GM12878 (cell line): ENCODE measurements around the gene FXYD4. TPM values are rescaled to one million over a fixed set of nuclear protein-coding genes. Genes with fewer than 3 reads are reported as not detected.

Experiments
- ATAC-seq: fragments of 200-7000 bp; cut with Tn5 transposase; 3 replicates; pipeline ENCODE4 v1.9.1; 2020; ENCODE audit warnings: mild to moderate bottlenecking, moderate library complexity
- BruUV-seq: library from RNA; stranded (reverse); fragments of 400-500 nt; replicated peaks from 2 replicates; lab custom pipeline; 2021; lab: Mats Ljungman, UMichigan
- CTCF ChIA-PET: fragments of 300-600 bp; sonication (Branson Sonifier 250); formaldehyde crosslinking; extraction: SDS; loops from one replicate; lab custom pipeline; 2021; ENCODE audit warnings: inconsistent platforms; lab: Yijun Ruan, JAX
- POLR2A ChIA-PET: fragments of 350-600 bp; formaldehyde crosslinking; extraction: SDS; loops from one replicate; lab custom pipeline; 2021; ENCODE audit warnings: inconsistent platforms; lab: Charles Lee
- RAD21 ChIA-PET: fragments of 300-600 bp; sonication (Branson Sonifier 250); formaldehyde crosslinking; loops from one replicate; lab custom pipeline; 2023; ENCODE audit warnings: antibody characterized with exemption; ENCODE audit not compliant: unreplicated experiment; lab: Charles Lee
- SMC1A ChIA-PET: fragments of 300-600 bp; sonication (Branson Sonifier 250); formaldehyde crosslinking; loops from one replicate; lab custom pipeline; 2023; ENCODE audit not compliant: unreplicated experiment, uncharacterized antibody; lab: Charles Lee
- DNase-seq: peaks from one replicate; pipeline ENCODE4 v3.0.0-alpha.2; 2011; ENCODE audit warnings: low read depth, low spot score
- FAIRE-seq: peaks from 3 replicates; lab custom pipeline; 2011; peaks lifted over from hg19 to GRCh38; lab: Jason Lieb, UNC
- H2AFZ ChIP-seq: 2 replicates; pipeline ENCODE4 v1.6.0; 2011; ENCODE audit warnings: low read depth, low read length, control low read depth; ENCODE audit not compliant: control insufficient read depth
- H3K27ac ChIP-seq: 2 replicates; pipeline ENCODE4 v1.5.1; 2011; ENCODE audit warnings: control low read depth; ENCODE audit not compliant: control insufficient read depth, insufficient read depth
- H3K27me3 ChIP-seq, 2 experiments: replicated peaks in 1 of 2; 2 replicates each; pipeline versions ENCODE4 v1.6.0 to v1.6.1; 2011; ENCODE audit warnings: low read length in 1 of 2; ENCODE audit not compliant: control insufficient read depth in 2 of 2, insufficient read depth in 2 of 2
- H3K36me3 ChIP-seq, 2 experiments: 2 replicates each; pipeline ENCODE4 v1.5.1; 2011; ENCODE audit warnings: low read length in 1 of 2; ENCODE audit not compliant: control insufficient read depth in 2 of 2, insufficient read depth in 2 of 2
- H3K4me1 ChIP-seq: 2 replicates; pipeline ENCODE4 v1.6.1; 2011; ENCODE audit warnings: mild to moderate bottlenecking, low read length, moderate library complexity, mixed read lengths; ENCODE audit not compliant: control insufficient read depth, insufficient read depth
- H3K4me2 ChIP-seq: 2 replicates; pipeline ENCODE4 v1.6.0; 2011; ENCODE audit warnings: control low read depth; ENCODE audit not compliant: control insufficient read depth, insufficient read depth
- H3K4me3 ChIP-seq: fragments of 200-600 bp; sonication (generic); 2 replicates; pipeline ENCODE4 v1.5.1; 2016
- H3K79me2 ChIP-seq: 2 replicates; pipeline ENCODE4 v1.6.0; 2011; ENCODE audit warnings: low read length; ENCODE audit not compliant: control insufficient read depth, insufficient read depth
- H3K9ac ChIP-seq: 2 replicates; pipeline ENCODE4 v1.8.0; 2011; ENCODE audit warnings: low read length, control low read depth, mixed read lengths; ENCODE audit not compliant: control insufficient read depth, insufficient read depth
- H3K9me3 ChIP-seq: replicated peaks from 3 replicates; pipeline ENCODE4 v1.5.1; 2011; ENCODE audit warnings: mild to moderate bottlenecking, low read length; ENCODE audit not compliant: control insufficient read depth, insufficient read depth
- H4K20me1 ChIP-seq: 2 replicates; pipeline ENCODE4 v1.6.0; 2011; ENCODE audit not compliant: control insufficient read depth, insufficient read depth
- BRCA1 ChIP-seq: IDR thresholded peaks from 2 replicates; pipeline ENCODE4 v1.6.1; 2011; ENCODE audit warnings: low read depth, low read length, improper control_type of control experiment
- EED ChIP-seq: sonication (generic); IDR thresholded peaks from 2 replicates; pipeline ENCODE4 v1.6.1; 2016; ENCODE audit warnings: antibody characterized with exemption, low read depth
- EP300 ChIP-seq, 2 experiments: fragments of 150-350 bp in 1 of 2; IDR thresholded peaks; 2 replicates each; pipeline ENCODE4 v1.6.1; 2011 to 2012; ENCODE audit warnings: low read depth in 2 of 2, low read length in 2 of 2, borderline replicate concordance in 1 of 2, improper control_type of control experiment in 1 of 2, inconsistent platforms in 1 of 2; ENCODE audit not compliant: control insufficient read depth in 1 of 2
- IRF4 ChIP-seq: IDR thresholded peaks from 2 replicates; pipeline ENCODE4 v1.6.1; 2011; ENCODE audit warnings: low read depth, low read length
- MTA2 ChIP-seq: fragments of 450-650 bp; IDR thresholded peaks from 2 replicates; pipeline ENCODE4 v1.6.1; 2016; ENCODE audit warnings: low read depth, mild to moderate bottlenecking, moderate library complexity
- MXI1 ChIP-seq: fragments of 150-350 bp; IDR thresholded peaks from 2 replicates; pipeline ENCODE4 v1.6.1; 2011; ENCODE audit warnings: low read depth, mild to moderate bottlenecking, inconsistent platforms, low read length, improper control_type of control experiment
- NRF1 ChIP-seq: conservative IDR thresholded peaks from 2 replicates; pipeline ENCODE4 v1.6.1; 2011; ENCODE audit warnings: mild to moderate bottlenecking, low read depth, low read length, improper control_type of control experiment
- PML ChIP-seq: IDR thresholded peaks from 2 replicates; pipeline ENCODE4 v1.6.1; 2012; ENCODE audit warnings: low read length, inconsistent platforms
- POLR2AphosphoS5 ChIP-seq: IDR thresholded peaks from 2 replicates; pipeline ENCODE4 v1.6.1; 2011; ENCODE audit warnings: mild to moderate bottlenecking, low read length, inconsistent platforms
- RUNX3 ChIP-seq: IDR thresholded peaks from 2 replicates; pipeline ENCODE4 v1.6.1; 2012; ENCODE audit warnings: low read length, inconsistent platforms
- SIX5 ChIP-seq: IDR thresholded peaks from 2 replicates; pipeline ENCODE4 v1.6.1; 2011; ENCODE audit warnings: mild to moderate bottlenecking, low read depth, low read length, moderate library complexity; ENCODE audit not compliant: severe bottlenecking
- STAT3 ChIP-seq: IDR thresholded peaks from 2 replicates; pipeline ENCODE4 v1.6.1; 2011; ENCODE audit warnings: low read depth, low read length, improper control_type of control experiment
- ZNF592 ChIP-seq: fragments of 450-650 bp; IDR thresholded peaks from 2 replicates; pipeline ENCODE4 v1.6.1; 2017; ENCODE audit warnings: mild to moderate bottlenecking, moderate library complexity
- whole genome bisulfite sequencing: methylation state at CpG from one replicate; pipeline ENCODE4 v1.1.6; 2016; ENCODE audit warnings: low lambda C conversion rate; ENCODE audit not compliant: insufficient replicate concordance, insufficient coverage; ENCODE audit errors: missing lambda C conversion rate; 5-methylcytosine and 5-hydroxymethylcytosine counted together
- in situ Hi-C: fragments of 300-500 bp; cut with MboI; formaldehyde crosslinking; loops from 9 replicates; pipeline ENCODE4 v1.14.3; 2018; ENCODE audit warnings: mixed read lengths
- intact Hi-C: fragments of 100-400 bp; cut with micrococcal nuclease; formaldehyde crosslinking; loops from one replicate; pipeline ENCODE4 v1.14.2; 2022; ENCODE audit not compliant: unreplicated experiment
- polyA plus RNA-seq, 11 experiments: library from polyadenylated mRNA; depleted of rRNA in 4 of 11; unstranded in 6 of 11; stranded (reverse) in 5 of 11; fragments of >200 nt; fragmentation: Nextera tagmentation in 4 of 11; fragmentation: Illumina TruSeq in 1 of 11; extraction: Ambion mirVana in 4 of 11; extraction: Trizol in 1 of 11; gene quantifications; 1 replicate in 1 of 11; 2 replicates in 10 of 11; pipeline versions ENCODE4 v1.2.1 to v1.2.3, GENCODE V29; 2011 to 2016; ENCODE audit warnings: inconsistent platforms in 2 of 11, missing spikeins in 2 of 11, low read depth in 1 of 11
- total RNA-seq, 4 experiments: library from RNA; depleted of rRNA in 3 of 4; stranded (reverse); fragments of >200 nt in 3 of 4; fragmentation: Illumina TruSeq in 1 of 4; extraction: Trizol in 1 of 4; gene quantifications; 2 replicates each; pipeline versions ENCODE4 v1.2.1 to v1.2.3, GENCODE V29; 2013 to 2021
- TF ChIP-seq, protein P1 (sequence below): fragments of 450-650 bp; IDR thresholded peaks from 2 replicates; pipeline ENCODE4 v1.6.1; 2016; ENCODE audit warnings: mild to moderate bottlenecking
- TF ChIP-seq, protein P2 (sequence below), 3 experiments: IDR thresholded peaks in 2 of 3; conservative IDR thresholded peaks in 1 of 3; 2 replicates each; pipeline ENCODE4 v1.5.1; 2011; ENCODE audit warnings: low read depth in 3 of 3, low read length in 3 of 3, mild to moderate bottlenecking in 3 of 3, control low read depth in 2 of 3, moderate library complexity in 2 of 3, inconsistent platforms in 1 of 3, mixed read lengths in 1 of 3; ENCODE audit not compliant: control insufficient read depth in 2 of 3, insufficient read depth in 1 of 3; ENCODE audit errors: extremely low read depth in 1 of 3

FXYD4 gene
- total and polyA plus RNA-seq, 10 of the 15 experiments (the other 5 are each of a cell fraction or from before 2014, with no cell fraction given) = not detected

- DNase-seq (no peak), ATAC-seq (peak; percentile 88), FAIRE-seq (peak; percentile 61)
- RAD21 ChIA-PET = interaction anchor here (0.6 to 0.7 kb wide), 2 partner anchors 14 to 15 kb away, joined by 3 read pairs; no protein-coding TSS in a partner anchor
- in situ Hi-C loops (loop anchor here (25.0 kb wide), 3 partner anchors 283 to 783 kb away; partner anchors contain the start of genes CSGALNACT2 and ZNF33B), intact Hi-C loops (loop anchor here (2.0 kb wide), 1 partner anchor 16 kb away; no protein-coding TSS in a partner anchor)
- Histone ChIP-seq H4K20me1 (no peaks in the 10 kb centered on the region), H3K9me3 (no peaks in the 10 kb centered on the region; the same call in 2 of the 3 replicates), H3K27me3 (no peaks in the 10 kb centered on the region), H3K4me2 (peak overlapping the region; percentile 79), H3K79me2 (no peaks in the 10 kb centered on the region), H3K4me3 (peak overlapping the region; percentile 82), H3K4me1 (peaks cover 21% of the 10 kb centered on the region), H3K9ac (peak overlapping the region; percentile 67), H2AFZ (peak overlapping the region; percentile 76), H3K27ac (peak overlapping the region; percentile 64), H3K36me3 (no peaks in the 10 kb centered on the region)
- no TSS peak for BruUV-seq
- SMC1A ChIA-PET = interaction anchor here (0.8 to 2.8 kb wide), 4 partner anchors 10 to 115 kb away, joined by 3 to 18 read pairs (median 3); partner anchors contain the start of gene HNRNPF
- 1% methylated on average over 61 of the region's 63 CpGs for WGBS
- CTCF ChIA-PET = interaction anchor here (0.6 to 1.7 kb wide), 4 partner anchors 11 to 889 kb away, joined by 3 to 4 read pairs (median 3); no protein-coding TSS in a partner anchor
- POLR2A ChIA-PET = interaction anchor here (1.3 kb wide), 1 partner anchor 13 kb away, joined by 3 read pairs; no protein-coding TSS in a partner anchor
- TF ChIP-seq SIX5 (no peak), EED (peak; percentile 27; the same call in 1 of the 2 replicates), BRCA1 (no peak), STAT3 (no peak), ZNF592 (no peak), RUNX3 (no peak; the same call in none of the 2 replicates), IRF4 (no peak), MXI1 (peak; percentile 49), NRF1 (0 out of 2 replicates have a peak, but pooled peaks have one; percentile 4), EP300 (IDR thresholded peaks at IDR 0.05; ENCODE audit: borderline replicate concordance in 1 of 2, control insufficient read depth in 1 of 2, low read depth in 2 of 2, low read length in 2 of 2) (no peak), POLR2AphosphoS5 (peak; percentile 75), PML (peak; percentile 33; the same call in 1 of the 2 replicates), MTA2 (no peak)
- TF ChIP-seq, protein P1, sequence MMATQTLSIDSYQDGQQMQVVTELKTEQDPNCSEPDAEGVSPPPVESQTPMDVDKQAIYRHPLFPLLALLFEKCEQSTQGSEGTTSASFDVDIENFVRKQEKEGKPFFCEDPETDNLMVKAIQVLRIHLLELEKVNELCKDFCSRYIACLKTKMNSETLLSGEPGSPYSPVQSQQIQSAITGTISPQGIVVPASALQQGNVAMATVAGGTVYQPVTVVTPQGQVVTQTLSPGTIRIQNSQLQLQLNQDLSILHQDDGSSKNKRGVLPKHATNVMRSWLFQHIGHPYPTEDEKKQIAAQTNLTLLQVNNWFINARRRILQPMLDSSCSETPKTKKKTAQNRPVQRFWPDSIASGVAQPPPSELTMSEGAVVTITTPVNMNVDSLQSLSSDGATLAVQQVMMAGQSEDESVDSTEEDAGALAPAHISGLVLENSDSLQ = no peak
- TF ChIP-seq, protein P2, sequence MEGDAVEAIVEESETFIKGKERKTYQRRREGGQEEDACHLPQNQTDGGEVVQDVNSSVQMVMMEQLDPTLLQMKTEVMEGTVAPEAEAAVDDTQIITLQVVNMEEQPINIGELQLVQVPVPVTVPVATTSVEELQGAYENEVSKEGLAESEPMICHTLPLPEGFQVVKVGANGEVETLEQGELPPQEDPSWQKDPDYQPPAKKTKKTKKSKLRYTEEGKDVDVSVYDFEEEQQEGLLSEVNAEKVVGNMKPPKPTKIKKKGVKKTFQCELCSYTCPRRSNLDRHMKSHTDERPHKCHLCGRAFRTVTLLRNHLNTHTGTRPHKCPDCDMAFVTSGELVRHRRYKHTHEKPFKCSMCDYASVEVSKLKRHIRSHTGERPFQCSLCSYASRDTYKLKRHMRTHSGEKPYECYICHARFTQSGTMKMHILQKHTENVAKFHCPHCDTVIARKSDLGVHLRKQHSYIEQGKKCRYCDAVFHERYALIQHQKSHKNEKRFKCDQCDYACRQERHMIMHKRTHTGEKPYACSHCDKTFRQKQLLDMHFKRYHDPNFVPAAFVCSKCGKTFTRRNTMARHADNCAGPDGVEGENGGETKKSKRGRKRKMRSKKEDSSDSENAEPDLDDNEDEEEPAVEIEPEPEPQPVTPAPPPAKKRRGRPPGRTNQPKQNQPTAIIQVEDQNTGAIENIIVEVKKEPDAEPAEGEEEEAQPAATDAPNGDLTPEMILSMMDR (IDR thresholded peaks at IDR 0.05 in 2 of 3, conservative IDR thresholded peaks at IDR 0.05 in 1 of 3; ENCODE audit: control insufficient read depth in 2 of 3, extremely low read depth in 1 of 3, insufficient read depth in 1 of 3, low read depth in 3 of 3, low read length in 3 of 3) = peak in 1 of 3 experiments; percentile 26; a peak in 1 of 6 replicates
Observed at GRCh38 chr10:43420369-43421200, 49.1 kb downstream of the FXYD4 start.
